Thyroid gland (tissue), 4 donors: ENCODE results near the gene ALPG. TPM values are rescaled to one million over a fixed set of nuclear protein-coding genes. Genes with fewer than 3 reads are reported as not detected.
A peak's percentile ranks its signal among the peaks of the same experiment; 100 is the strongest.
"Not testable (repeated sequence)": the region's sequence is repeated elsewhere in the genome, so short reads cannot be mapped to it uniquely, and the experiment has no call there.

Experiments used
- DNase-seq, 2 donors: peaks; one replicate each; pipeline ENCODE4 v3.0.0-alpha.2; 2019
- H3K27ac ChIP-seq, 3 donors: fragments of 200-600 bp; sonication (generic); 1 replicate in 2 of 3; 2 replicates in 1 of 3; pipeline ENCODE4 v1.5.1; 2016 to 2019; ENCODE audit warnings: mild to moderate bottlenecking in 1 of 3, moderate library complexity in 1 of 3
- H3K27me3 ChIP-seq: fragments of 200-600 bp; sonication (generic); one replicate; pipeline ENCODE4 v1.5.1; 2019
- H3K36me3 ChIP-seq, 2 donors: fragments of 200-600 bp; sonication (generic); one replicate each; pipeline ENCODE4 v1.5.1; 2016 to 2019
- H3K4me1 ChIP-seq, 2 donors: fragments of 200-600 bp; sonication (generic); one replicate each; pipeline ENCODE4 v1.5.1; 2017 to 2019
- H3K4me3 ChIP-seq, 3 donors: fragments of 200-600 bp; sonication (generic); replicated peaks in 1 of 3; 1 replicate in 2 of 3; 2 replicates in 1 of 3; pipeline ENCODE4 v1.5.1; 2016; ENCODE audit warnings: mild to moderate bottlenecking in 1 of 3
- H3K9me3 ChIP-seq: fragments of 200-600 bp; sonication (generic); one replicate; pipeline ENCODE4 v1.5.1; 2017
- POLR2A ChIP-seq, 2 donors: fragments of 450-650 bp; IDR thresholded peaks; one replicate each; pipeline ENCODE4 v1.6.1; 2017; ENCODE audit warnings: antibody characterized with exemption in 2 of 2, mild to moderate bottlenecking in 2 of 2, moderate library complexity in 1 of 2
- WGBS, 2 donors: methylation state at CpG; one replicate each; pipeline ENCODE4 v1.1.5; 2017; 5-methylcytosine and 5-hydroxymethylcytosine counted together
- intact Hi-C: fragments of 100-400 bp; cut with DNase I; formaldehyde crosslinking; loops from one replicate; pipeline ENCODE4 v1.15.1; 2023
- total RNA-seq, 4 donors: library from RNA; depleted of rRNA; stranded (reverse); fragments of >200 nt; gene quantifications; one replicate each; pipeline ENCODE4 v1.2.3, GENCODE V29; 2016
- TF ChIP-seq, protein P1 (sequence below), 6 experiments: fragments of 200-600 bp in 3 of 6; fragments of 450-650 bp in 3 of 6; sonication (generic) in 3 of 6; IDR thresholded peaks; one replicate each; pipeline ENCODE4 v1.5.1; 2016 to 2019; ENCODE audit warnings: antibody characterized with exemption in 6 of 6, mild to moderate bottlenecking in 2 of 6, inconsistent platforms in 1 of 6, moderate library complexity in 1 of 6

ALPG gene
- total RNA-seq: not detected

DNA sequence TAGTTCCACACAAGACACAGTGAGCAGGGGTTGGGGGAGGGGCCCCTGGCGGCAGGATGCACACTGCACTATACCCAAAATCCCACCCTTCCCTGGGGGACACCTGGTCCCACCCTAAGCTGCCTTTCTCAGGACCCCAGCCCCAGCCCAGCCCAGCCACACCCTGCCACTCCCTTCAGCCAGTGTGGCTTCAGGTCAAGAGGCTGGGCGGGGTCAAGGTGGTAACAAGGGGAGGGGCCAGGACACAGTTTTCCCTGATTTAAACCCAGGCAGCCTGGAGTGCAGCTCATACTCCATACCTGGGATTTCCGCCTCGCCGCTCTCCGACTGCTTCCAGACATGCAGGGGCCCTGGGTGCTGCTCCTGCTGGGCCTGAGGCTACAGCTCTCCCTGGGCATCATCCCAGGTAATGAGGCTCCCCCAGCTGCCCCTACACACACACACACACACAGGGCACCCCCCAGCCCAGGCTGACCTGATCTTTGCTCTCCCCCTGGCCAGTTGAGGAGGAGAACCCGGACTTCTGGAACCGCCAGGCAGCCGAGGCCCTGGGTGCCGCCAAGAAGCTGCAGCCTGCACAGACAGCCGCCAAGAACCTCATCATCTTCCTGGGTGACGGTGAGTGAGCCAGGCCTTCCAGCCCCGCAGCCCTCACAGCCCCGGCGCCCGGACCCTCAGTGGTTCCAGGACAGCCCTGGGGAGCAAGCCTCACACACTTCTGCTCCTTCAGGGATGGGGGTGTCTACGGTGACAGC lies at the start of gene ALPG:
TSS of gene ALPG (plus strand) at position 289 of the 755 bp plus-strand sequence. CDS start at position 340, 51 bp downstream.
- no peak within 1 kb of the TSS for H3K4me3 ChIP-seq
- H3K9me3 ChIP-seq: no peaks in the 10 kb centered on the region
- no peaks in the 10 kb centered on the region for H3K4me1 ChIP-seq
- H3K36me3 ChIP-seq: no peaks in the 10 kb centered on the region
- intact Hi-C loops: no loop called here
- H3K27me3 ChIP-seq: no peaks in the 10 kb centered on the region
- no peak within 1 kb of the TSS for H3K27ac ChIP-seq
- WGBS, 2 donors: 89 to 93% methylated on average over 11 to 14 of the region's 17 CpGs
- DNase-seq: no peak
- TF ChIP-seq POLR2A (IDR thresholded peaks at IDR 0.05): no peak
- TF ChIP-seq, protein P1, sequence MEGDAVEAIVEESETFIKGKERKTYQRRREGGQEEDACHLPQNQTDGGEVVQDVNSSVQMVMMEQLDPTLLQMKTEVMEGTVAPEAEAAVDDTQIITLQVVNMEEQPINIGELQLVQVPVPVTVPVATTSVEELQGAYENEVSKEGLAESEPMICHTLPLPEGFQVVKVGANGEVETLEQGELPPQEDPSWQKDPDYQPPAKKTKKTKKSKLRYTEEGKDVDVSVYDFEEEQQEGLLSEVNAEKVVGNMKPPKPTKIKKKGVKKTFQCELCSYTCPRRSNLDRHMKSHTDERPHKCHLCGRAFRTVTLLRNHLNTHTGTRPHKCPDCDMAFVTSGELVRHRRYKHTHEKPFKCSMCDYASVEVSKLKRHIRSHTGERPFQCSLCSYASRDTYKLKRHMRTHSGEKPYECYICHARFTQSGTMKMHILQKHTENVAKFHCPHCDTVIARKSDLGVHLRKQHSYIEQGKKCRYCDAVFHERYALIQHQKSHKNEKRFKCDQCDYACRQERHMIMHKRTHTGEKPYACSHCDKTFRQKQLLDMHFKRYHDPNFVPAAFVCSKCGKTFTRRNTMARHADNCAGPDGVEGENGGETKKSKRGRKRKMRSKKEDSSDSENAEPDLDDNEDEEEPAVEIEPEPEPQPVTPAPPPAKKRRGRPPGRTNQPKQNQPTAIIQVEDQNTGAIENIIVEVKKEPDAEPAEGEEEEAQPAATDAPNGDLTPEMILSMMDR (IDR thresholded peaks at IDR 0.05): no peak

DNA sequence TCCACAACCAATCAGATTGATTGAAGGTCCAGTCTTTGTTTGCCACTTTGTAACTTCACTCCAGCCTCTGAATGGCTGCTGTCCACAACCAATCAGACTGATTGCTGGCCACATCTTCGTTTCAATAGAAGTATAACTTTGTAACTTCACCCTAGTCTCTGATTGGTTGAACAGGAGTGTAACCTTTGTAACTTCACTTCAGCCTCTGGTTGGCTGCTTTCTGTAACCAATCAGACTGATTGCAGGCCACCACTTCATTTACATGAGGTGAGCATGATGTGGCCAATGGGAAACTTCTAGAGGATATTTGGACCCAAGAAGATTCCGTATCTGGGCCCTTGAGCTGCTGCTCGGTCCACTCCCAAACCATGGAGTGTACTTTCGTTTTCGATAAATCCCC lies 45.0 kb upstream of the ALPG start:
- intact Hi-C loops: no loop called here
- TF ChIP-seq POLR2A (IDR thresholded peaks at IDR 0.05): no peak
- TF ChIP-seq, protein P1 (IDR thresholded peaks at IDR 0.05): no peak

DNA sequence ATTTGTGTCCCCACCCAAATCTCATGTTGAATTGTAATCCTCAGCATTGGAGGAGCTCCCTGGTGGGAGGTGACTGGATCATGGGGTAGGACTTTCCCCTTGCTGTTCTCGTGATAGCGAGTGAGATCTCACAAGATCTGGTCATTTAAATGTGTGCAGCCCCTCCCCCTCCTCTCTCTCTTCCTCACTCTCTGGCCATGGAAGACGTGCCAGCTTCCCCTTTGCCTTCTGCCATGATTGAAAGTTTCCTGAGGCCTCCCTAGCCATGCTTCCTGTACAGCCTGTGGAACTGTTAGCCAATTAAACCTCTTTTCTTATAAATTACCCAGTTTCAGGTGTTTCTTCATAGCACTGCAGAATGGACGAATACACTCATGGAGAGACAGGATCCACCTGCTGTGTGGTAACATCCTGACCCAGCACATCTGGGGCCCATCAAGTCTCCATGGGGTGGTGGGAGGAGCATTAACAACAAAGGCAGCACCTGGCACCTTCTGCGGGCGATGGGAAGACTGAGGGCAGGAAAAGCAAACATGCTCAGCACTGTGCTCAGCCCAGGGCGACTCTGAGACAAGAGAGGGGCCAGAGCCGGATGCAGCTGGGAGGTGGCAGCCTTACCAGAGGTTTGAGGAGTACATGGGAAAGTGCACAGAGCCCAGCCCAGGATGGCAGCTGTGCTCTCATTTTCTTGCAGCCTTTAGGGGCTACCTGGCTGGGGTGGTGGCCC lies 44.3 kb upstream of the ALPG start:
- Histone ChIP-seq H3K4me1 (no peaks in the 10 kb centered on the region), H3K27me3 (no peaks in the 10 kb centered on the region), H3K9me3 (no peaks in the 10 kb centered on the region), H3K36me3 (no peaks in the 10 kb centered on the region), H3K4me3 (no peak overlapping the region), H3K27ac (no peak overlapping the region)
- TF ChIP-seq POLR2A (IDR thresholded peaks at IDR 0.05): no peak
- TF ChIP-seq, protein P1 (IDR thresholded peaks at IDR 0.05): no peak
- WGBS, 2 donors: 88 to 90% methylated on average over 8 of the region's 8 CpGs
- intact Hi-C loops: no loop called here
- no peak for DNase-seq

More for the DNA sequence above, 45.0 kb upstream of the ALPG start:
- Histone ChIP-seq H3K9me3 (no peaks in the 10 kb centered on the region), H3K4me3 (no peak overlapping the region), H3K27me3 (no peaks in the 10 kb centered on the region), H3K27ac (no peak overlapping the region), H3K36me3 (no peaks in the 10 kb centered on the region), H3K4me1 (no peaks in the 10 kb centered on the region)
- WGBS, 2 donors: 93 to 96% methylated on average over 5 of the region's 5 CpGs
- DNase-seq: no peak

DNA sequence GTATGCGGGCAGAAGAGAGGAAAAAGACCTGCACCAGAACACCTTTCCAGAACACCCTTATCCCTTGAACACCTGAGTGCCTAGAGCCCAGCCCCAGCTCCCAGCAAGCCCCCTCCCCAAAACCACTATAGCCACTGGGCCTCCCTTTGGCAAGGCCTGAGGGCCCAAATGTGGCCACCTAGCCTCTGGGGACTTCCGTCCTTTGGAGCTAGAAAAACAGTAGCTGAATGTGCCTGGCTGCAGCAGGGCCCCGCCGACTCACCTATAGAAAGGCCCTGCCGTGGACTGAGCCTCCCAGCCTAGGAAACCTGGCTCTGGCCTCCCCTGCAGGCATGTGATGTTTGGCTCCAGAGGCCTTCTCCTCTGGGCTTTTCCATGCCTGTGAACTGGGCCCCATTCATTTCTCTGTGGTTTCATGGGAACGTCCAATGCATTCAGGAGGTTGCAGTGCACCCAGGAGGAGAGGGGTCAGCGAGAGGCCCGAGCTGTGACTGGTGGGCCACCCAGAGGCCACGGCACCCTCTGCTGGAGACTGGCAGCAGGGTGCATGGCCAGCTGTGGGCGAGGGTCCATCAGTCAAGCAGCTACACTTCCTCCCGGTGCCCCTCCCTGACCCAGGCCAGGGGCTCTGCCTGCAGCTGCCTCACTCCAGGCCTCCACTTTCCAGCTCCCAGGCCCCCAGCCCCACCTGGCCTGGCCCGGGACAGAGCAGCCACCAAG lies 43.4 kb upstream of the ALPG start:
- H3K27me3 ChIP-seq, H3K4me1 ChIP-seq, H3K36me3 ChIP-seq, H3K27ac ChIP-seq, H3K4me3 ChIP-seq, intact Hi-C loops, H3K9me3 ChIP-seq, DNase-seq: not testable (repeated sequence)
- 92 to 100% methylated on average over 1 to 4 of the region's 12 CpGs for WGBS, 2 donors

DNA sequence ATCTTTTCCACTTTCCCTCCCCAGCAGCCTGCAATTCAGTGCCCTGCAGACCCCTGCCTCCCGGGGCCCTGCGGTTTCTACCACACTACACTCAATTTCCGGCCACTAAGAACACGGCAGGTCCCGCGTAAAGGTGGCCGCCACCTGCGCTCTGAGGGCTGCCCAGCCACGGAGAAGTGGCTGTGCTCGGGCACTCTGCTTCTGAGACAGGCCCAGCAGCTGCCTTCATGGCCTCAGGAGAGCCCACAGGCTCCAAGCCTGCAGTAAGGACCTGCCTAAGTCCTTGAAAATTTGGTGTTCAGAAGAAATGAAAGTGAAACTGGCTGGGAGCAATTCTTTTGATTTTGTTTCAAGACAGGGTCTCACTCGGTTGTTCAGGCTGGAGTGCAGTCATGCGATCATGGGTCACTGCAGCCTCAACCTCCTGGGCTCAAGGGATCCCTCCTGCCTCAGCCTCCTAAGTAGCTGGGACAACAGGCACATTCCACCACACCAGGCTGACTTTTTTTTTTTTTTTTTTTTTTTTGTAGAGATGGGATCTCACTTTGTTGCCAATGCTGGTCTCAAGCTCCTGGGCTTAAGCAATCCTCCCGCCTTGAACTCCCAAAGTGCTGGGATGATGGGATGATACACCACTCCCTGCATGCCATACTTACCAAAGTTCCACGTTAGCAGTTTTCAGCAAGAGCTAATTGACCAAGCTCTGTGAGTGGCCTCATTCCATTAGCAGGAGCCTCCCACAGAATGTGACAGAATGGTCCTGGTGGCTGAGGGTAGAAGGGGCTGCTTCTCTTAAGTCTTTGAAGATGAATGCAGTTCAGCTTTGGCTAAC lies 42.6 kb upstream of the ALPG start:
- intact Hi-C loops: no loop called here
- Histone ChIP-seq H3K4me1 (no peaks in the 10 kb centered on the region), H3K27ac (no peak overlapping the region), H3K27me3 (no peaks in the 10 kb centered on the region), H3K36me3 (no peaks in the 10 kb centered on the region), H3K4me3 (no peak overlapping the region), H3K9me3 (no peaks in the 10 kb centered on the region)
- TF ChIP-seq POLR2A (IDR thresholded peaks at IDR 0.05): no peak
- TF ChIP-seq, protein P1 (IDR thresholded peaks at IDR 0.05): no peak
- peak; percentile 36 to 38 for DNase-seq
- 61 to 65% methylated on average over 14 of the region's 14 CpGs for WGBS, 2 donors

DNA sequence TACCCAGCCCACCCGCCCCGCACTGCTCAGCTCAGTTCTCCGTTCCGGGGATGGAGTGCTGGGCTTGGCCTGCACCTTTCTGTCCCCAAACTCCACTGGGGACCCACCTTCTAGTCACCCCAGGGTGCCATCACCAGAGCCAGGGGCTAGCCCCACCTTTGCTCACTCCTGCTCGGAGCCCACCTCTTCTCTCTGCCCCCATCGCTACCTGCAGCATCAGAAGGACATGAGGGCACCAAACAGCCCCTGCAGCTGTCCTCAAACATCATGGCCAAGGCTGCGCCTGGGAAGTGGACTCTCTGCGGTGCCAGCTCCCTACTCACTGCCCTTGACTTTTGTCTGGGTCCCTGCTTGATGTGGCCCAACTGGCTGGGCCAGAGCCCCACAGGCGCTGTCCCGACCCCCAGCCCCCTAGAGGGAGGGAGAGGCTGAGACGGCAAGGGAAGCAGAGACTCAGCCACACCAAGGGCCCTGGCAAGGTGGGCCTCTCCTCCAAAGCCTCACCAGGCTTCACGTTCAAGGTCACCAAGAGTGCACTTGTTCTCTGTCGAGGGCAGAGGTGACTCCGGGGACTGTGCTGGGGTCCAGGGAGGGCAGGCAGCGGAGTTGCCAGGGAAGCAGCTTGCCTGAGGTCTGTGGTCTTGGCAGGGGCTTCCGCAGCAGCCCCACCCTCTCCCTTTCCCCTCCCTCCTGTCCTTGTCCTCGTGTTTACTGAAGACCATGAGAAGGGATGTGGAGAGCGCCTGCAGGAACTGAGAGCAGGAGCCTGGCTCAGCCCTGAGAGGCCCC lies 41.6 kb upstream of the ALPG start:
- intact Hi-C loops, H3K4me3 ChIP-seq, H3K27ac ChIP-seq, H3K36me3 ChIP-seq, H3K9me3 ChIP-seq, H3K4me1 ChIP-seq, DNase-seq, H3K27me3 ChIP-seq: not testable (repeated sequence)
- 79 to 84% methylated on average over 8 to 12 of the region's 18 CpGs for WGBS, 2 donors
